Globus pallidus (tissue), 1 donor: ENCODE results near the gene SCAPER.
"Not testable (repeated sequence)": the region's sequence is repeated elsewhere in the genome, so short reads cannot be mapped to it uniquely, and the experiment has no call there.

Source experiments
- DNase-seq: peaks from one replicate; pipeline ENCODE4 v3.0.0-alpha.2; 2015; ENCODE audit warnings: low spot score

Gene SCAPER

GRCh38 chr15:76576523-76577279 lies 328.4 kb downstream of the SCAPER start:
- DNase-seq: peak; percentile 4

- DNase-seq: no peak
These were observed 329.5 kb downstream of the SCAPER start for GRCh38 chr15:76575679-76576078.

DNA sequence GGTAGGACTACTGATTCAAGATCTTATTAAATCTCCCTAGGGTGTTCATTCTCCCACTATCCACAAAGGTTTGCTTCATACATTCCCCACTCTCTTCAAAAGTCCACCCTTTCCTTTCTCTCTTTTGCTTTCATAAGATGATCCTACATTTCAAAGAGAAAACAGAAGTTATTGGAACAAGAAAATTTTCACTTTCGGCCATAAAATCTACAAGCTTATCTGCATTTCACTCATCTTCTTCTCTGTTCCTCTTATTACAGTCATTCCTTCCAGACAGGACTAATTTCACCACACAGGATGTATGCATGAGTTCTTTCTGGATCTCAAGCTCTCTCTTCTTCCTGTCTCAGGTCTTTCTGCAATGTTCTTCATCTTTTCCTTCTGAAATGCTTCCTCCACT lies 329.9 kb downstream of the SCAPER start:
- DNase-seq: no peak

GRCh38 chr15:76572983-76573314 lies 332.2 kb downstream of the SCAPER start:
- no peak for DNase-seq

DNA sequence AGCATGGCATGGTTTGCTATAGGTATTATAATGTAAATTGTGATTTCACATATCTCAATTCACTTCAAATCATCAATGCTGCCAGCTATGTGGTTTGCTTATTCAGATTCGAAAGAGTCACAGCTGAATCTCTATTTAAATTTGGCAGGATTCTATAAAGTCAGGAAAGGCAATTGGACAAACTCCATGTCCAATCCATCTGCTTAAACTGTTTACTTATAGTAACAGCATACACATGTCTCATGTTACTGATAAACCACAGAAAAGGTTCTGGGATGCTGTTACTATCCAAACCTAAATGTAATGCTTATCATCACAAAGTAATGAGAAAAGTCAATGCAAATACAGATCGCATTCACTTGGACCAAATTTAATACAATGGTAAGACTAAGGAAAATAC lies 338.9 kb downstream of the SCAPER start:
- DNase-seq: no peak

- DNase-seq: no peak
These were observed 339.8 kb downstream of the SCAPER start for GRCh38 chr15:76565366-76565765.

DNA sequence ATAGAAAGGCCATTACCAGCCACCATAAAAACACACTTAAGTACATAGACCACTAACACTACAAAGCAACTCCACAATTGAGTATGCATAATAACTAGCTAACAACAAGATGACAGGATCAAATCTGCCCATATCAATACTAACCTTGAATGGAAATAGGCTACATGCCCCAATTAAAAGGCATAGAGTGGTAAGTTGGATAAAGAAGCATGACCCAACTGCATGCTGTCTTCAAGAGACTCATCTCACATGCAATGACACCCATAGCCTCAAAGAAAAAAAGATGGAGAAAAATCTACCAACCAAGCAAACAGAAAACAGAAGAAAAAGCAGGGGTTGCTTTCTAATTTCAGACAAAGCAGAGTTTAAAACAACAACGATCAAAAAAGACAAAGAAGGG lies 349.9 kb downstream of the SCAPER start:
- DNase-seq: no peak

DNA sequence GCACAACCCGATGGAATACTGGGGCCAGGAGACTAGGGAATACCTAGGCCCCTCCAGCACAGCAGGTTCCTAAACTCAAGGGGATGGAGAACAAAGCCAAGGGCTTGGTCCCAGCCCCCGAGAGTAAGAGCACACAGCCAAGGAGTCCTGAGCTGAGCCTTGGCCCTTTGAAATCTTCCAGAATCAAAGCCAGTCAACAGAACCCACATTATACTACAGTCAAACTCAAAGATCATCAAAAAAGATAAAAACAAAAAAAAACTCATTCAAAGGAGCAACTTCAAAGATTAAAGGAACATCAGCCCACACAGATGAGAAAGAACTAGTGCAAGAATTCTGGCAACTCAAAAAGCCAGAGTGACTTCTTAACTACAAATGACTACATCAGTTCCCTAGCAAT lies 351.6 kb downstream of the SCAPER start:
- DNase-seq: no peak

DNA sequence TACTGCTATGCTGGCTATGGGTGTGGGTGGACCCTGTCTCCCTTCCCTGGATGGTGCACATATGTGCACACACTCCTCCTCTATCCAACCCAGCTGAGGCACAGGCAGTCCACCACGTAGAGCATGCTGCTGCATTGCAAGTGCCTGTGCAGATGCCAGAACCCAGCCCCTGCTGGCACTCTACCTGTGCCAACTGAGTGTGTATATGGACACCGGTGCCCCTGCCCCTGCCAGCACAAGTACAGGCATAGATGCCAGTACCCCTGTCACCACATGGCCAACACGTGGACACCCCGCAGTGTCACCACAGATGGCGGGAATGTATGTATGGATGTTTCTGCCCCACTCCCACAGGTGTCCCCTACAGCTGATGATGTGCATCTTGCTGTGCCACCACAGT lies 352.0 kb downstream of the SCAPER start:
- DNase-seq: no peak

GRCh38 chr15:76546805-76547204 lies 358.3 kb downstream of the SCAPER start:
- no peak for DNase-seq

DNA sequence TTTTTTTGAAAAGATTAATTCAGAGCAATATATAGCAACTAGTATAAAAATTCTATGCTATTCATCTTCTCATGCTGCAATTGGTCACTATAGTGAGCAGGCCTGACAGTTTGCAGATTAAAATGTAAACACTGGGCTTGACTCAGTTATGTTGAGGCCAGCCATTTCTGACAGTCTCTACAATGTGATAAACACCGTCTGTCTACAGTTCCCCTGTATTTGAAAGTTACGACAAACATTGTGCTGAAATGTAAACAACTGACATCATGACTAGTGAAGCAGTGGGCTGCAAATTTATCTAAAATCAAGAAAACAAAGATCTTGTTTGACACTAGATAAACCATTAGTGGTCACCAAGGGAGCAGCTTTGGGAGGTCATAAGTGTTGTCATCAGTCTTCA lies 371.1 kb downstream of the SCAPER start:
- no peak for DNase-seq

DNA sequence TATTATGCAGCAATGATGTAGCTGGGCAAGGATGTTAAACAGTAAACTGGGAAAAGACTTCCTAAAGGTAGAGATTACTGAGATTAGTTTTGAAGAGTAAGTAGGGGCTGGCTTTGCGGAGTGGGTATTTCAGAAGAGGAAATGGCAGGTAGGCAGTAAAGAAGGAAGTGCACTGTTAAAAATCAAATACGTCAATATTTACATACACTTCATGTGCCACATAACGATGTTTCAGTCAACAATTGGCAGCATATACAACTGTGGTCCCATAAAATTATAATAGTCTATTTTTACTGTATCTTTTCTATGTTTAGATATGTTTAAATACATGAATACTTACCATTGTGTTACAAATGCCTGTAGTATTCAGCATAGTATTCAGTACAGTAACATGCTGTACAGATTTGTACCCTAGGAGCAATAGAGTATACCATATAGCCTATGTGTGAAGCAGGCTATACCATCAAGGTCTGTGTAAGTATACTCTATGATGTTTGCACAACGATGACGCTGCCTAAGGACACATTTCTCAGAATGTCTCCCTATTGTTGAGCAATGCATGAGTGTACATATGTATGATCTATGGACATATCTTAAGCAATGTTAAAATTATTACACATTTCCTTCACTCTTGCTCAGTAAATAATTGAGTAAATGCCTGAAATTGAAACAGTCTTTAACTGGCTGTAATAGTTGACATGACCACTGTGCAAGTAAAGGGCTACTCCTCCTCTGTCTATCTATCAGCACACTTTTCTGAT lies 371.9 kb downstream of the SCAPER start:
- no peak for DNase-seq

GRCh38 chr15:76529911-76530310 lies 375.2 kb downstream of the SCAPER start:
- no peak for DNase-seq

DNA sequence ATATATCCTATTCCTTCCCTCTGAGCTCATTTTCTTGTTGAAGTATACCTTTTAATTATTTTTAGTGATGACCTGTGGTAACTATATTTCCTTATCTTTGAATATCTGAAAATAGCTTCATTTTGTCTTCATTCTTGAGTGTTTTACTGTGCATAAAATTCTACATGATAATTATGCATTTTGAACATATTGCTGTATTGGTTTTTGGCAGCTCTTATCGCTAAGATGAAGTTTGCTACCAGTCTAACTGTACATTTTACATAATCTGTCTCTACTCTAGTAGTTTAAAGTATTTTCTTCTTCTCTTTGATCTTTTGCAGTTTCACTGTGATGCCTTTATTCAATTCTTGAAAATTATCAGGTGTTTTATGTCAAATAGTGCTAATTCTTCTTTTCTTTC lies 379.0 kb downstream of the SCAPER start:
- no peak for DNase-seq

- DNase-seq: no peak
These were observed 387.2 kb downstream of the SCAPER start for GRCh38 chr15:76517910-76518309.

DNA sequence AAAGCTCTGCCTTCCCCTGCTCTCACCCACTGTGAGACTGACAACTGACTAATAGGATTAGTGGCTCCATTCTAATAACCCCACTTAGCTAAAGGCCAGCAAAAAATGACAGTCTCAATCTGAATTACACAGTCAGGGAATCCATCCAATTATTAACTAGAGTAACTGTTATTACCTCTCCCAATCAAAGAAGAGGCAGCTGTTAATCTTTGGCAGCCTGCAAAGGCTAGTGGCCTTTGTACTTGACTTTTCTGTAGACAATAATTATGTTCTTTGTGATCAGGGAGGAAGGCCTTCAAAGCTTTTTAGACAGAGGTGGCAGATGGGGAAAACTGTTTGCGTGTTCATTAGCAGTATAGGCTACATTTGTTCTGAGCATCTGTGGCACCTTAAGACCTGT lies 390.9 kb downstream of the SCAPER start:
- no peak for DNase-seq

- DNase-seq: no peak
These were observed 392.2 kb downstream of the SCAPER start for GRCh38 chr15:76512971-76513370.

- not testable (repeated sequence) for DNase-seq
These were observed 394.5 kb downstream of the SCAPER start for GRCh38 chr15:76510663-76511062.

- no peak for DNase-seq
These were observed 401.3 kb downstream of the SCAPER start for GRCh38 chr15:76503804-76504203.

GRCh38 chr15:76503121-76503520 lies 402.0 kb downstream of the SCAPER start:
- no peak for DNase-seq

GRCh38 chr15:76502678-76503077 lies 402.5 kb downstream of the SCAPER start:
- no peak for DNase-seq

DNA sequence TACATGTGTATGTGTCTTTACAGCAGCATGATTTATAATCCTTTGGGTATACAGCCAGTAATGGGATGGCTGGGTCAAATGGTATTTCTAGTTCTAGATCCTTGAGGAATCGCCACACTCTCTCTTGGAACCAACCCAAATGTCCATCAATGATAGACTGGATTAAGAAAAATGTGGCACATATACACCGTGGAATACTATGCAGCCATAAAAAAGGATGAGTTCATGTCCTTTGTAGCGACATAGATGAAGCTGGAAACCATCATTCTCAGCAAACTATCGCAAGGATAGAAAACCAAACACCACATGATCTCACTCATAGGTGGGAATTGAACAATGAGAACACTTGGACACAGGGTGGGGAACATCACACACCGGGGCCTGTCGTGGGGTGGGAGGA lies 403.0 kb downstream of the SCAPER start:
- DNase-seq: not testable (repeated sequence)

DNA sequence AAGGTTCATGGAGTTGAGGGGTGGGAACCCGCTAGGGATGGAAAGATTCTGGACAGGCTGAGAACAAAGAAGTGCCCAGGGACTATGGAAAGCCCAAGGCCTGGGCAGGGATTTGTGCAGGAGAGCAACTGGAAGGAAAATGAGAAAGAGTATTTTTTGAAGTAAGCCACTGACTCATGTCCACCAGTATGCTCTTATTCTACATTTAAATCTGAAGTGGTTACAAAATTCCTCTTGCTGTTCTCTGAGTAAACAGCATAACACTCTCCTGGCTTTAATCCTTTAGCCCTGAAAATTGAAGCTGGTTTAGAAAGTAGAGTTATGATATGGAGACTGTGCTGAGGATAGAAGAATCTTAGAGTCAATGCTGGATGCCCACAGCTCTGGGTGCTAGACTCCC lies 403.4 kb downstream of the SCAPER start:
- no peak for DNase-seq

DNA sequence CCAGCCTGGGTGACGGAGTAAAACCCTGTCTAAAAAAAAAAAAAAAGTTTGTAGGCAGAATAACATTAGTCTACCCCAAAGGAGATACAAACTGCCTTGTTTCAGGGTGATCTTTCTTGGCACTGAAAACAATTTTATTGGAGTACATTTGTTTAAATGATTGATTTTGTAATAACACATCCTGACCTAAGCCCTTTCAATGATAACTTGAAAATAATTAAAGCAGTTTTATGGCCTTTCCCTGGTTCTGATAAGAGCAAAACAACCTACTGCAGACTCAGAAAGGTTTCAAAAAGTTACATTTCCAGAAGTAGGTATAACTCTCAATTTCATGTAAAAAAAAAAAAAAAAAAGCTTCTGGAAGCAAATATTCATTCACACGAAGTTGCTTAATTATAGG lies 404.1 kb downstream of the SCAPER start:
- DNase-seq: no peak
